Neural cell (in vitro differentiated cells): ENCODE results near the gene XPO4. TPM values are rescaled to one million over a fixed set of nuclear protein-coding genes. Genes with fewer than 3 reads are reported as not detected.

ENCODE experiments used
- H2AFZ ChIP-seq: fragments of 200-600, 300-800 bp; sonication (generic), shearing (Covaris generic); 2 replicates; pipeline ENCODE4 v1.6.0; 2014; ENCODE audit warnings: low read depth, mild to moderate bottlenecking, antibody characterized with exemption, low read length, moderate library complexity
- H3F3A ChIP-seq: fragments of 200-600 bp; shearing (Covaris generic); 2 replicates; pipeline ENCODE4 v1.6.1; 2016; ENCODE audit warnings: mild to moderate bottlenecking, moderate library complexity, mixed read lengths, antibody characterized with exemption, low read length; ENCODE audit not compliant: insufficient read depth, poor library complexity, severe bottlenecking
- H3K27ac ChIP-seq: fragments of 200-600, 300-800 bp; sonication (generic), shearing (Covaris generic); 2 replicates; pipeline ENCODE4 v1.5.1; 2014; ENCODE audit warnings: mild to moderate bottlenecking, low read length, moderate library complexity
- H3K27me3 ChIP-seq: fragments of 300-800, 200-600 bp; sonication (generic), shearing (Covaris generic); 2 replicates; pipeline ENCODE4 v1.6.0; 2014; ENCODE audit warnings: mild to moderate bottlenecking, low read depth, low read length, moderate library complexity; ENCODE audit not compliant: insufficient read depth
- H3K36me3 ChIP-seq: fragments of 300-800, 200-600 bp; sonication (generic), shearing (Covaris generic); 2 replicates; pipeline ENCODE4 v1.5.1; 2014; ENCODE audit warnings: mild to moderate bottlenecking, antibody characterized with exemption, low read length, moderate library complexity; ENCODE audit not compliant: insufficient read depth
- H3K4me2 ChIP-seq: fragments of 300-800, 200-600 bp; sonication (generic), shearing (Covaris generic); 2 replicates; pipeline ENCODE4 v1.6.0; 2014; ENCODE audit warnings: mild to moderate bottlenecking, low read length
- H3K4me3 ChIP-seq: fragments of 300-800, 200-600 bp; sonication (generic), shearing (Covaris generic); 2 replicates; pipeline ENCODE4 v1.5.1; 2014; ENCODE audit warnings: mild to moderate bottlenecking, low read length, moderate library complexity
- H3K79me2 ChIP-seq: fragments of 200-600 bp; shearing (Covaris generic); replicated peaks from 2 replicates; pipeline ENCODE4 v1.6.0; 2014; ENCODE audit warnings: mild to moderate bottlenecking, low read length, moderate library complexity; ENCODE audit not compliant: insufficient read depth
- H3K9ac ChIP-seq: fragments of 300-800, 200-600 bp; sonication (generic), shearing (Covaris generic); 2 replicates; pipeline ENCODE4 v1.6.1; 2016; ENCODE audit warnings: mild to moderate bottlenecking, low read length, mixed read lengths
- H3K9me2 ChIP-seq: fragments of 200-600 bp; shearing (Covaris generic); 2 replicates; pipeline ENCODE4 v1.6.1; 2016; ENCODE audit warnings: mild to moderate bottlenecking, low read length, mixed read lengths; ENCODE audit not compliant: insufficient read depth
- H3K9me3 ChIP-seq: fragments of 200-600, 300-800 bp; sonication (generic), shearing (Covaris generic); 2 replicates; pipeline ENCODE4 v1.6.1; 2016; ENCODE audit warnings: mild to moderate bottlenecking, mixed run types, low read length, moderate library complexity, mixed read lengths
- H4K20me1 ChIP-seq: fragments of 200-600 bp; shearing (Covaris generic); 2 replicates; pipeline ENCODE4 v1.6.1; 2016; ENCODE audit warnings: mild to moderate bottlenecking, mixed run types; ENCODE audit not compliant: insufficient read depth
- EP300 ChIP-seq: fragments of 450-650 bp; conservative IDR thresholded peaks from 2 replicates; pipeline ENCODE4 v1.6.1; 2014; ENCODE audit warnings: antibody characterized with exemption, mild to moderate bottlenecking, moderate library complexity; ENCODE audit not compliant: poor library complexity, severe bottlenecking
- EZH2 ChIP-seq: fragments of 200-600, 300-800 bp; shearing (Covaris generic), sonication (generic); IDR thresholded peaks from 2 replicates; pipeline ENCODE4 v1.6.1; 2014; ENCODE audit warnings: antibody characterized with exemption, low read length, borderline replicate concordance, mild to moderate bottlenecking; ENCODE audit not compliant: insufficient read depth, poor library complexity, severe bottlenecking
- MXI1 ChIP-seq: fragments of 450-650 bp; conservative IDR thresholded peaks from 2 replicates; pipeline ENCODE4 v1.6.1; 2014; ENCODE audit warnings: antibody characterized with exemption, mild to moderate bottlenecking; ENCODE audit not compliant: poor library complexity, severe bottlenecking
- POLR2AphosphoS5 ChIP-seq: IDR thresholded peaks from 2 replicates; pipeline ENCODE4 v1.6.1; 2012
- RAD21 ChIP-seq: fragments of 450-650 bp; conservative IDR thresholded peaks from 2 replicates; pipeline ENCODE4 v1.6.1; 2014; ENCODE audit warnings: antibody characterized with exemption, mild to moderate bottlenecking, moderate library complexity
- SMC3 ChIP-seq: fragments of 450-650 bp; conservative IDR thresholded peaks from 2 replicates; pipeline ENCODE4 v1.6.1; 2014; ENCODE audit warnings: antibody characterized with exemption, mild to moderate bottlenecking, moderate library complexity; ENCODE audit not compliant: poor library complexity
- TAF1 ChIP-seq: IDR thresholded peaks from 2 replicates; pipeline ENCODE4 v1.6.1; 2012; ENCODE audit warnings: low read depth
- polyA plus RNA-seq: library from polyadenylated mRNA; depleted of rRNA; stranded (reverse); fragments of >200 nt; gene quantifications from 2 replicates; pipeline ENCODE4 v1.2.3, GENCODE V29; 2014
- TF ChIP-seq, protein P1 (sequence below): fragments of 450-650 bp; IDR thresholded peaks from 2 replicates; pipeline ENCODE4 v1.5.1; 2014; ENCODE audit warnings: antibody characterized with exemption, mild to moderate bottlenecking, moderate library complexity; ENCODE audit not compliant: poor library complexity, severe bottlenecking
- TF ChIP-seq, protein P2 (sequence below): IDR thresholded peaks from 2 replicates; pipeline ENCODE4 v1.6.1; 2012; ENCODE audit warnings: borderline replicate concordance

Gene XPO4
- polyA plus RNA-seq, 1 donor from 2014 or later = 13.0 TPM

GRCh38 chr13:20831933-20832332 is 70.6 kb downstream of the XPO4 start:
- H3K9me2 ChIP-seq = no peaks in the 10 kb centered on the region
- peaks cover 4% of the 10 kb centered on the region for H3K36me3 ChIP-seq
- no peaks in the 10 kb centered on the region for H3K27me3 ChIP-seq
- H3K4me2 ChIP-seq = no peak overlapping the region
- no peaks in the 10 kb centered on the region for H4K20me1 ChIP-seq
- no peak overlapping the region for H3K4me3 ChIP-seq
- H3K79me2 ChIP-seq = no peaks in the 10 kb centered on the region
- no peak overlapping the region for H2AFZ ChIP-seq
- H3K9ac ChIP-seq = no peak overlapping the region
- H3K9me3 ChIP-seq = no peaks in the 10 kb centered on the region
- H3F3A ChIP-seq = no peaks in the 10 kb centered on the region
- TF ChIP-seq EZH2 = no peak
- TF ChIP-seq SMC3 = no peak
- TF ChIP-seq, protein P1, sequence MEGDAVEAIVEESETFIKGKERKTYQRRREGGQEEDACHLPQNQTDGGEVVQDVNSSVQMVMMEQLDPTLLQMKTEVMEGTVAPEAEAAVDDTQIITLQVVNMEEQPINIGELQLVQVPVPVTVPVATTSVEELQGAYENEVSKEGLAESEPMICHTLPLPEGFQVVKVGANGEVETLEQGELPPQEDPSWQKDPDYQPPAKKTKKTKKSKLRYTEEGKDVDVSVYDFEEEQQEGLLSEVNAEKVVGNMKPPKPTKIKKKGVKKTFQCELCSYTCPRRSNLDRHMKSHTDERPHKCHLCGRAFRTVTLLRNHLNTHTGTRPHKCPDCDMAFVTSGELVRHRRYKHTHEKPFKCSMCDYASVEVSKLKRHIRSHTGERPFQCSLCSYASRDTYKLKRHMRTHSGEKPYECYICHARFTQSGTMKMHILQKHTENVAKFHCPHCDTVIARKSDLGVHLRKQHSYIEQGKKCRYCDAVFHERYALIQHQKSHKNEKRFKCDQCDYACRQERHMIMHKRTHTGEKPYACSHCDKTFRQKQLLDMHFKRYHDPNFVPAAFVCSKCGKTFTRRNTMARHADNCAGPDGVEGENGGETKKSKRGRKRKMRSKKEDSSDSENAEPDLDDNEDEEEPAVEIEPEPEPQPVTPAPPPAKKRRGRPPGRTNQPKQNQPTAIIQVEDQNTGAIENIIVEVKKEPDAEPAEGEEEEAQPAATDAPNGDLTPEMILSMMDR = no peak
- no peak for TF ChIP-seq RAD21
- TF ChIP-seq MXI1 = no peak
- no peak for TF ChIP-seq POLR2AphosphoS5
- TF ChIP-seq EP300 = no peak
- no peak for TF ChIP-seq TAF1
- TF ChIP-seq, protein P2, sequence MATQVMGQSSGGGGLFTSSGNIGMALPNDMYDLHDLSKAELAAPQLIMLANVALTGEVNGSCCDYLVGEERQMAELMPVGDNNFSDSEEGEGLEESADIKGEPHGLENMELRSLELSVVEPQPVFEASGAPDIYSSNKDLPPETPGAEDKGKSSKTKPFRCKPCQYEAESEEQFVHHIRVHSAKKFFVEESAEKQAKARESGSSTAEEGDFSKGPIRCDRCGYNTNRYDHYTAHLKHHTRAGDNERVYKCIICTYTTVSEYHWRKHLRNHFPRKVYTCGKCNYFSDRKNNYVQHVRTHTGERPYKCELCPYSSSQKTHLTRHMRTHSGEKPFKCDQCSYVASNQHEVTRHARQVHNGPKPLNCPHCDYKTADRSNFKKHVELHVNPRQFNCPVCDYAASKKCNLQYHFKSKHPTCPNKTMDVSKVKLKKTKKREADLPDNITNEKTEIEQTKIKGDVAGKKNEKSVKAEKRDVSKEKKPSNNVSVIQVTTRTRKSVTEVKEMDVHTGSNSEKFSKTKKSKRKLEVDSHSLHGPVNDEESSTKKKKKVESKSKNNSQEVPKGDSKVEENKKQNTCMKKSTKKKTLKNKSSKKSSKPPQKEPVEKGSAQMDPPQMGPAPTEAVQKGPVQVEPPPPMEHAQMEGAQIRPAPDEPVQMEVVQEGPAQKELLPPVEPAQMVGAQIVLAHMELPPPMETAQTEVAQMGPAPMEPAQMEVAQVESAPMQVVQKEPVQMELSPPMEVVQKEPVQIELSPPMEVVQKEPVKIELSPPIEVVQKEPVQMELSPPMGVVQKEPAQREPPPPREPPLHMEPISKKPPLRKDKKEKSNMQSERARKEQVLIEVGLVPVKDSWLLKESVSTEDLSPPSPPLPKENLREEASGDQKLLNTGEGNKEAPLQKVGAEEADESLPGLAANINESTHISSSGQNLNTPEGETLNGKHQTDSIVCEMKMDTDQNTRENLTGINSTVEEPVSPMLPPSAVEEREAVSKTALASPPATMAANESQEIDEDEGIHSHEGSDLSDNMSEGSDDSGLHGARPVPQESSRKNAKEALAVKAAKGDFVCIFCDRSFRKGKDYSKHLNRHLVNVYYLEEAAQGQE = no peak
- no peak overlapping the region for H3K27ac ChIP-seq

GRCh38 chr13:20831254-20831653 is 71.3 kb downstream of the XPO4 start:
- H3K4me2 ChIP-seq = no peak overlapping the region

More at GRCh38 chr13:20831254-20831653, 71.3 kb downstream of the XPO4 start:
- H2AFZ ChIP-seq = no peak overlapping the region
- no peaks in the 10 kb centered on the region for H3K9me2 ChIP-seq
- H3K27ac ChIP-seq = no peak overlapping the region
- no peaks in the 10 kb centered on the region for H3K79me2 ChIP-seq
- H3K27me3 ChIP-seq = no peaks in the 10 kb centered on the region
- no peaks in the 10 kb centered on the region for H3K36me3 ChIP-seq
- H3K4me3 ChIP-seq = no peak overlapping the region
- H3K9ac ChIP-seq = no peak overlapping the region
- no peaks in the 10 kb centered on the region for H3K9me3 ChIP-seq
- no peaks in the 10 kb centered on the region for H3F3A ChIP-seq
- no peaks in the 10 kb centered on the region for H4K20me1 ChIP-seq
- TF ChIP-seq EZH2 (no peak), TAF1 (no peak), EP300 (no peak), RAD21 (no peak), POLR2AphosphoS5 (no peak), MXI1 (no peak), SMC3 (no peak)
- TF ChIP-seq, protein P2 = no peak
- TF ChIP-seq, protein P1 = no peak
